SK-N-SH treated with all-trans-retinoic acid at 6 μM for 48 hours (cell line): ENCODE results near the gene RABGAP1L.

Experiments
- ATAC-seq: fragments of 200-7000 bp; cut with Tn5 transposase; 3 replicates; pipeline ENCODE4 v1.9.1; 2020; ENCODE audit warnings: mild to moderate bottlenecking, moderate library complexity
- ARNTL ChIP-seq: fragments of 450-650 bp; formaldehyde crosslinking; IDR thresholded peaks from 2 replicates; pipeline ENCODE4 v1.5.0; 2020; ENCODE audit warnings: low read depth, mild to moderate bottlenecking, moderate library complexity, borderline replicate concordance
- BACH2 ChIP-seq: fragments of 250-450 bp; sonication (Bioruptor Pico); IDR thresholded peaks from 2 replicates; pipeline ENCODE4 v1.9.0; 2021; ENCODE audit warnings: mild to moderate bottlenecking, borderline replicate concordance
- CSRNP3 ChIP-seq: fragments of 250-450 bp; sonication (Bioruptor Pico); IDR thresholded peaks from 2 replicates; pipeline ENCODE4 v1.5.1; 2021; ENCODE audit warnings: mild to moderate bottlenecking, moderate library complexity
- ESRRG ChIP-seq: fragments of 250-450 bp; sonication (Bioruptor Pico); IDR thresholded peaks from 2 replicates; pipeline ENCODE4 v1.6.1; 2021; ENCODE audit warnings: mild to moderate bottlenecking
- GLIS3 ChIP-seq: fragments of 250-450 bp; sonication (Bioruptor Pico); IDR thresholded peaks from 2 replicates; pipeline ENCODE4 v1.5.0; 2020; ENCODE audit warnings: mild to moderate bottlenecking, moderate library complexity
- ISL1 ChIP-seq: fragments of 250-450 bp; sonication (Bioruptor Pico); IDR thresholded peaks from 2 replicates; pipeline ENCODE4 v2.1.2; 2022; ENCODE audit warnings: mild to moderate bottlenecking, moderate library complexity
- OSR1 ChIP-seq: fragments of 250-450 bp; sonication (Bioruptor Pico); IDR thresholded peaks from 2 replicates; pipeline ENCODE4 v1.8.0; 2022; ENCODE audit warnings: moderate library complexity, mild to moderate bottlenecking, inconsistent platforms
- PATZ1 ChIP-seq: fragments of 250-450 bp; sonication (Bioruptor Pico); IDR thresholded peaks from 2 replicates; pipeline ENCODE4 v1.8.0; 2020; ENCODE audit warnings: mild to moderate bottlenecking, moderate library complexity, borderline replicate concordance
- POU6F1 ChIP-seq: fragments of 250-450 bp; sonication (Bioruptor Pico); IDR thresholded peaks from 2 replicates; pipeline ENCODE4 v1.8.0; 2021; ENCODE audit warnings: low read depth, mild to moderate bottlenecking, moderate library complexity, borderline replicate concordance
- PPARA ChIP-seq: fragments of 250-450 bp; sonication (Bioruptor Pico); IDR thresholded peaks from 2 replicates; pipeline ENCODE4 v1.5.0; 2020; ENCODE audit warnings: mild to moderate bottlenecking, borderline replicate concordance
- RARB ChIP-seq: fragments of 250-450 bp; sonication (Bioruptor Pico); IDR thresholded peaks from 2 replicates; pipeline ENCODE4 v1.8.0; 2021; ENCODE audit warnings: mild to moderate bottlenecking, moderate library complexity
- SNAI2 ChIP-seq: fragments of 250-450 bp; sonication (Bioruptor Pico); IDR thresholded peaks from 2 replicates; pipeline ENCODE4 v1.5.0; 2020; ENCODE audit warnings: mild to moderate bottlenecking, moderate library complexity
- TCF4 ChIP-seq: fragments of 250-450 bp; sonication (Bioruptor Pico); IDR thresholded peaks from 2 replicates; pipeline ENCODE4 v1.8.0; 2021; ENCODE audit warnings: mild to moderate bottlenecking, moderate library complexity, borderline replicate concordance
- TOX ChIP-seq: fragments of 250-450 bp; sonication (Bioruptor Pico); IDR thresholded peaks from 2 replicates; pipeline ENCODE4 v1.8.0; 2021; ENCODE audit warnings: mild to moderate bottlenecking, moderate library complexity, borderline replicate concordance
- TSHZ2 ChIP-seq: fragments of 250-450 bp; sonication (Bioruptor Pico); IDR thresholded peaks from 2 replicates; pipeline ENCODE4 v1.5.0; 2020; ENCODE audit warnings: mild to moderate bottlenecking, moderate library complexity
- ZC3H10 ChIP-seq: fragments of 250-450 bp; sonication (Bioruptor Pico); IDR thresholded peaks from 2 replicates; pipeline ENCODE4 v1.5.1; 2021; ENCODE audit warnings: mild to moderate bottlenecking, moderate library complexity
- ZFP3 ChIP-seq: fragments of 250-450 bp; sonication (Bioruptor Pico); IDR thresholded peaks from 2 replicates; pipeline ENCODE4 v1.5.0; 2020; ENCODE audit warnings: mild to moderate bottlenecking, moderate library complexity
- ZFP30 ChIP-seq: fragments of 450-650 bp; formaldehyde crosslinking; IDR thresholded peaks from 2 replicates; pipeline ENCODE4 v1.5.0; 2022; ENCODE audit warnings: mild to moderate bottlenecking, moderate library complexity
- ZNF565 ChIP-seq: fragments of 450-650 bp; formaldehyde crosslinking; conservative IDR thresholded peaks from 2 replicates; pipeline ENCODE4 v1.5.0; 2020; ENCODE audit warnings: low read depth, mild to moderate bottlenecking, moderate library complexity
- ZNF8 ChIP-seq: fragments of 450-650 bp; formaldehyde crosslinking; IDR thresholded peaks from 2 replicates; pipeline ENCODE4 v1.5.0; 2020; ENCODE audit warnings: mild to moderate bottlenecking, moderate library complexity
- TF ChIP-seq, protein P1 (sequence below): fragments of 250-450 bp; sonication (Bioruptor Pico); IDR thresholded peaks from 2 replicates; pipeline ENCODE4 v1.5.1; 2020; ENCODE audit warnings: low read depth, mild to moderate bottlenecking, moderate library complexity

RABGAP1L gene

DNA sequence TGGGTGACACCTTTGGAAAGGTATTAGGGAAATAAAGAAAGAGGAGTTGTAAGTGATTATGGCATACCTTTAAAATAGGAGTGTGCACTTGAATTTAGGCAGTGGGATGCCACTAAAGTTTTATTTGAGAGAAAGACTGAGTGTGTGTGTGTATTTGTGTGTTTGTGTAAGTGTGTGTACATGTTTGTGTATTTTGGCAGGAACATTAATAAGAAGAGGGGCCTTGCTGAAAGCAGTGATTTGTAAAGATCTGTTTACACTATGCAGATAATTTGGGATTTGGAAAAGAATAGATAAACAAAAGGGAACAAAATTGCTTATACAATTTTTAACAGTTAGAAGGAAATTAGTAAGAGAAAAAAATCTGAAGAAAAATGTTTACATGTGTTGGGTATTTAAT is 409.2 kb downstream of the RABGAP1L start:
- no peak for ATAC-seq
- TF ChIP-seq, protein P1, sequence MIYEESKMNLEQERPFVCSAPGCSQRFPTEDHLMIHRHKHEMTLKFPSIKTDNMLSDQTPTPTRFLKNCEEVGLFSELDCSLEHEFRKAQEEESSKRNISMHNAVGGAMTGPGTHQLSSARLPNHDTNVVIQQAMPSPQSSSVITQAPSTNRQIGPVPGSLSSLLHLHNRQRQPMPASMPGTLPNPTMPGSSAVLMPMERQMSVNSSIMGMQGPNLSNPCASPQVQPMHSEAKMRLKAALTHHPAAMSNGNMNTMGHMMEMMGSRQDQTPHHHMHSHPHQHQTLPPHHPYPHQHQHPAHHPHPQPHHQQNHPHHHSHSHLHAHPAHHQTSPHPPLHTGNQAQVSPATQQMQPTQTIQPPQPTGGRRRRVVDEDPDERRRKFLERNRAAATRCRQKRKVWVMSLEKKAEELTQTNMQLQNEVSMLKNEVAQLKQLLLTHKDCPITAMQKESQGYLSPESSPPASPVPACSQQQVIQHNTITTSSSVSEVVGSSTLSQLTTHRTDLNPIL (CRISPR knock-in tag), result no peak
- TF ChIP-seq ISL1 (no peak), PPARA (CRISPR knock-in tag) (no peak), BACH2 (no peak), ZFP3 (CRISPR knock-in tag) (no peak), GLIS3 (CRISPR knock-in tag) (no peak), TSHZ2 (no peak), TCF4 (CRISPR knock-in tag) (no peak), RARB (CRISPR knock-in tag) (no peak), POU6F1 (CRISPR knock-in tag) (no peak), OSR1 (CRISPR knock-in tag) (no peak), ZNF8 (CRISPR knock-in tag) (no peak), SNAI2 (no peak), PATZ1 (CRISPR knock-in tag) (no peak)

GRCh38 chr1:174569240-174569639 is 409.9 kb downstream of the RABGAP1L start:
- ATAC-seq, result no peak
- TF ChIP-seq OSR1 (CRISPR knock-in tag), result no peak
- no peak for TF ChIP-seq ZC3H10 (CRISPR knock-in tag)
- TF ChIP-seq TCF4 (CRISPR knock-in tag), result no peak
- no peak for TF ChIP-seq ARNTL (CRISPR knock-in tag)
- TF ChIP-seq ESRRG (CRISPR knock-in tag), result no peak
- no peak for TF ChIP-seq CSRNP3 (CRISPR knock-in tag)
- TF ChIP-seq GLIS3 (CRISPR knock-in tag), result no peak
- TF ChIP-seq ZNF565, result no peak
- TF ChIP-seq, protein P1 (CRISPR knock-in tag), result no peak
- TF ChIP-seq POU6F1 (CRISPR knock-in tag), result no peak
- TF ChIP-seq TSHZ2, result no peak
- no peak for TF ChIP-seq SNAI2
- TF ChIP-seq PATZ1 (CRISPR knock-in tag), result no peak
- no peak for TF ChIP-seq TOX
- no peak for TF ChIP-seq ZFP30
- no peak for TF ChIP-seq BACH2
- TF ChIP-seq ISL1, result no peak
